Left ventricle myocardium inferior (tissue), 1 donor: ENCODE data around the gene PPARD. TPM values are rescaled to one million over a fixed set of nuclear protein-coding genes. Genes with fewer than 3 reads are reported as not detected.

Experiments used
- DNase-seq: peaks from one replicate; pipeline ENCODE4 v3.0.0-alpha.2; 2020
- H3K27ac ChIP-seq: fragments of 200-600 bp; replicated peaks from 2 replicates; pipeline ENCODE4 v1.8.0; 2021
- H3K27me3 ChIP-seq: fragments of 200-600 bp; 2 replicates; pipeline ENCODE4 v1.8.0; 2021; ENCODE audit warnings: low read depth
- H3K36me3 ChIP-seq: fragments of 200-600 bp; 2 replicates; pipeline ENCODE4 v1.8.0; 2021
- H3K4me1 ChIP-seq: fragments of 200-600 bp; 2 replicates; pipeline ENCODE4 v1.8.0; 2021
- H3K4me3 ChIP-seq: fragments of 200-600 bp; 2 replicates; pipeline ENCODE4 v1.8.0; 2021; ENCODE audit warnings: mild to moderate bottlenecking, moderate library complexity
- H3K9me3 ChIP-seq: fragments of 200-600 bp; replicated peaks from 2 replicates; pipeline ENCODE4 v1.8.0; 2021
- intact Hi-C: fragments of 100-400 bp; cut with micrococcal nuclease; formaldehyde crosslinking; loops from one replicate; pipeline ENCODE4 v1.11.0; 2022
- total RNA-seq: library from RNA; stranded (reverse); fragmentation: NEBNext Ultra II Directional; extraction: Animal tissue kit (Norgen Biotek cat#: 25700); gene quantifications from one replicate; pipeline ENCODE4 v1.2.1, GENCODE V29; 2021
- TF ChIP-seq, protein P1 (sequence below): fragments of 200-600 bp; IDR thresholded peaks from 2 replicates; pipeline ENCODE4 v1.8.0; 2021; ENCODE audit warnings: antibody characterized with exemption, mild to moderate bottlenecking, borderline replicate concordance
- donor health status: DM: no; HTN: yes; CAD: no; lungs with severe emphysema.

PPARD gene
- total RNA-seq, 1 donor from 2014 or later: 14.9 TPM

DNA sequence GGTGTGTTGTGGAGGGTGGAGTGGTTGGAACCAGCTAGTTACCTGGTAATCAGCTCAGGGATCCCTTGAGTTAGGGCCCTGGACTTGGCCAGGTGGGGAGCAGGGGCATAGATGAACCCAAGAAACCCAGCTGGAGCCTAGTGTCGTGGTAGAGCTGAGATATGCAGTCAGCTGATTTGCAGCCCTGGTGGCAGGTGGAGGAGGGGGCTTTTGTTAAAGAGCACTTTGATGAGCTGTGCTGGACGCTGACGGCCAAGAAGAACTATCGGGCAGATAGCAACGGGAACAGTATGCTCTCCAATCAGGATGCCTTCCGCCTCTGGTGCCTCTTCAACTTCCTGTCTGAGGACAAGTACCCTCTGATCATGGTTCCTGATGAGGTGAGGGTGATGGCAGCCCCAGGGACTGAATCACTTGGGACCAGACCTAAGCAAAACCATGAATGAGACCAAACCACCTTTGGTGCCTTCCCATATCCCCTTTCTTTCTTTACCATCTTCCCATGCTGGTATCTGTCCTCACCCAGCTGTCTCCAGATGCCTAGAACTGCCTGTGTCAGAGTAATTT lies 32.0 kb upstream of the PPARD start:
- TF ChIP-seq, protein P1, sequence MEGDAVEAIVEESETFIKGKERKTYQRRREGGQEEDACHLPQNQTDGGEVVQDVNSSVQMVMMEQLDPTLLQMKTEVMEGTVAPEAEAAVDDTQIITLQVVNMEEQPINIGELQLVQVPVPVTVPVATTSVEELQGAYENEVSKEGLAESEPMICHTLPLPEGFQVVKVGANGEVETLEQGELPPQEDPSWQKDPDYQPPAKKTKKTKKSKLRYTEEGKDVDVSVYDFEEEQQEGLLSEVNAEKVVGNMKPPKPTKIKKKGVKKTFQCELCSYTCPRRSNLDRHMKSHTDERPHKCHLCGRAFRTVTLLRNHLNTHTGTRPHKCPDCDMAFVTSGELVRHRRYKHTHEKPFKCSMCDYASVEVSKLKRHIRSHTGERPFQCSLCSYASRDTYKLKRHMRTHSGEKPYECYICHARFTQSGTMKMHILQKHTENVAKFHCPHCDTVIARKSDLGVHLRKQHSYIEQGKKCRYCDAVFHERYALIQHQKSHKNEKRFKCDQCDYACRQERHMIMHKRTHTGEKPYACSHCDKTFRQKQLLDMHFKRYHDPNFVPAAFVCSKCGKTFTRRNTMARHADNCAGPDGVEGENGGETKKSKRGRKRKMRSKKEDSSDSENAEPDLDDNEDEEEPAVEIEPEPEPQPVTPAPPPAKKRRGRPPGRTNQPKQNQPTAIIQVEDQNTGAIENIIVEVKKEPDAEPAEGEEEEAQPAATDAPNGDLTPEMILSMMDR: no peak

DNA sequence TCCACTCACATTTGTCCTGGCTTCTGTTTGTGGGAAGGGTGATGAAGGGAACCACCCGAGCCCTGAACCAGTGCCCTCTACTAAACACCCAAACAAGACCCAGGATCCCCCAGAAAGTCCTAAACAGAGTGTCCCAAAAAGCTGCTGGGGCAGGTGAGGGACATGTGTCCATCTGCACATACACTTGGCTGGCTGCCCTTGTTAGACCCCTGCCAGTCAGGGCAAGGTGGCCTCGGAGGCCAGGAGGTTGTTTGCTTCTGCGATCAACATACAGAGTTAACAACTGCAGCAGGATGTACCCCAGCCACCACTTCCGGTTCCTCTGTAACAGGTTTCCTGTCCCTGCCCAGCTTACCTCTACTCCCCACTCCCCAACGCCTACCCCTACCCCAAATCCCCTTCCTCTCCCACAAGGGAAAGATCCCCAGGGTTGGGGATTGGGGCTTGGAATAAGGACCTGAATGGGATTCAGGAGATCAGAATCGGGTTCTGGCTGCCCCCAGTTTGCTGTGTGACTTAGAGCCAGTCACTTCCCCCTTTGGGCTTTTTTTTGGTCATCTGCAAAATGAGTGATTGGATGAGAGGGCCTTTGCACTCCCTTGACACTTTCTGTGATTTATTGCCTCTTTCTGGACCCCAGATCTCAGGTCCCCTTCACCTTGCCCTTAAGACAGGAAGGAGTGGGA lies 30.8 kb upstream of the PPARD start:
- no peak overlapping the region for H3K27ac ChIP-seq
- DNase-seq: no peak
- no peak overlapping the region for H3K4me3 ChIP-seq
- TF ChIP-seq, protein P1: no peak
- intact Hi-C loops: no loop called here
- no peaks in the 10 kb centered on the region for H3K27me3 ChIP-seq
- H3K9me3 ChIP-seq: no peaks in the 10 kb centered on the region
- no peaks in the 10 kb centered on the region for H3K36me3 ChIP-seq
- no peaks in the 10 kb centered on the region for H3K4me1 ChIP-seq

More for the DNA sequence above, 32.0 kb upstream of the PPARD start:
- no peaks in the 10 kb centered on the region for H3K36me3 ChIP-seq
- H3K4me1 ChIP-seq: no peaks in the 10 kb centered on the region
- intact Hi-C loops: no loop called here
- no peak overlapping the region for H3K27ac ChIP-seq
- no peaks in the 10 kb centered on the region for H3K9me3 ChIP-seq
- no peak overlapping the region for H3K4me3 ChIP-seq
- H3K27me3 ChIP-seq: no peaks in the 10 kb centered on the region
- no peak for DNase-seq

DNA sequence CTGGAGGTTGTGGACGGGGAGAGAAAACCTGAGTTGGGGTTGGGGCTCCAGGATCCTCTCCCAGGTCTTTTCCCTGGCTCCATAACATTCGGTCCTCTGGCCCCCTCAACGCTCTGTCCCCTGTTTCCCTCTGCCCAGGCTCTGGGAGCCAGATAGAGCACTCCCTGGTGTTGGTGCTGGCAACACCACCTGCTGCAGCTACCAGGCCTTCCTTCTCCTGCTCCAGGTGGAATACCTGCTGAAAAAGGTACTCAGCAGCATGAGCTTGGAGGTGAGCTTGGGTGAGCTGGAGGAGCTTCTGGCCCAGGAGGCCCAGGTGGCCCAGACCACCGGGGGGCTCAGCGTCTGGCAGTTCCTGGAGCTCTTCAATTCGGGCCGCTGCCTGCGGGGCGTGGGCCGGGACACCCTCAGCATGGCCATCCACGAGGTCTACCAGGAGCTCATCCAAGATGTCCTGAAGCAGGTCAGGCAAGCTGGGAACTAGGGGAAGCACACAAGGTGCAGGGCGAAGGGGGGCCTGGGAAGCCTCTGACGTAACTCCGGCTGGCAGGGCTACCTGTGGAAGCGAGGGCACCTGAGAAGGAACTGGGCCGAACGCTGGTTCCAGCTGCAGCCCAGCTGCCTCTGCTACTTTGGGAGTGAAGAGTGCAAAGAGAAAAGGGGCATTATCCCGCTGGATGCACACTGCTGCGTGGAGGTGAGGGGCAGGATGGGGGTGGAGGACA lies 30.1 kb upstream of the PPARD start:
- Histone ChIP-seq H3K4me1 (no peaks in the 10 kb centered on the region), H3K4me3 (no peak overlapping the region), H3K36me3 (no peaks in the 10 kb centered on the region), H3K27ac (no peak overlapping the region), H3K27me3 (no peaks in the 10 kb centered on the region), H3K9me3 (no peaks in the 10 kb centered on the region)
- intact Hi-C loops: no loop called here
- TF ChIP-seq, protein P1: no peak
- no peak for DNase-seq

DNA sequence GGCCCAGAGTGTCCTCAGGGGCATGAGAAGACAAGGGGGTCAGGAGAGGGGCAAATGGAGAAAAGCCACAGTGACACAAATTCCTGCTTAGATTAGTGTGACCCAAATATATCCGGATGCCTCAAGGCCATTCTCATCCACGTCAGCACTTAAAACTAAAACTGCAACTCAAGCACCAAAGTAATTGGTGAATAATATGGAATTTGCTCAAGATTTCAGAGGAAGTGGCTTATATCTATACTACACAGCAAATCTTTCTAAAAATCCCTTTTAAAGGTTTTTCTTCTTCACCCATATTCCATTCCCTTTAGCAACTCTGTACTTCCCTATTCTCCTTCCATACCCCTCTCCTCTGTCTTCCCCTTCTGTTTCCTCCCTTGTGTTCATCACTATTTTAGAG lies 29.6 kb upstream of the PPARD start:
- H3K27me3 ChIP-seq: no peaks in the 10 kb centered on the region
- TF ChIP-seq, protein P1: no peak
- peaks cover 5% of the 10 kb centered on the region for H3K4me1 ChIP-seq
- no peak overlapping the region for H3K27ac ChIP-seq
- no peak for DNase-seq
- no peaks in the 10 kb centered on the region for H3K9me3 ChIP-seq
- no peak overlapping the region for H3K4me3 ChIP-seq
- no peaks in the 10 kb centered on the region for H3K36me3 ChIP-seq
- intact Hi-C loops: no loop called here

DNA sequence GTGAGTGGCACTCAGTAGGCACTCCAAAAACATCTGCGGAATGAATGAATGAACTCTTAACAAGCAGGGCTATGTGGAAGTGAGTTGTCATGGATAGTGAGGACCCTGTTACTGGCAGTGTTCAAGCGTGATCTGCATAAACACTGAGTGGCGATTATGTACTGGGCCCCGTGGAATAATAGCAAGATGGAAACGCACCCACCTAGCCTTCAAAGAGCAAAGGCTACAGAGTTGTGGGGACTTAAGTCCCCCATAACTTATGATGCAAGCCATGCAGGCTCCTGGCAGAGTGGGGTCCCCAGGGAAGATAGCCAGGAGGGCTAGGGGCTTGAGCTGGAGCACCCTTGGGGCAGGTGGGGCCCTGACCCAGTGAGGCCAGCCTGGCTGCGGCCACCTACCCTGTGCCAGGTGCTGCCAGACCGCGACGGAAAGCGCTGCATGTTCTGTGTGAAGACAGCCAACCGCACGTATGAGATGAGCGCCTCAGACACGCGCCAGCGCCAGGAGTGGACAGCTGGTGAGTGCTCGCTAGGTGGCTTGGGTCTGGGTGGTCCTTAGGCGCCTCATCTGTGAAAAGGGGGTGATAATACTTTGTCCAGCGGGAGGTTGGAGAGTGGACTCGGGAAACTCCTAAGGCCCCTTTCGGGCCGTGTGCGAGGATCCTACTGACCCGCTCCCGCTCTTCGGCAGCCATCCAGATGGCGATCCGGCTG lies 24.7 kb upstream of the PPARD start:
- Histone ChIP-seq H3K27ac (peak overlapping the region; percentile 63), H3K9me3 (no peaks in the 10 kb centered on the region), H3K4me1 (peaks cover 20% of the 10 kb centered on the region), H3K27me3 (no peaks in the 10 kb centered on the region), H3K4me3 (peak overlapping the region; percentile 78), H3K36me3 (no peaks in the 10 kb centered on the region)
- intact Hi-C loops: no loop called here
- no peak for DNase-seq
- TF ChIP-seq, protein P1: no peak
